ENCODE data around the gene RASAL2.
A peak's percentile ranks its signal among the peaks of the same experiment; 100 is the strongest.
"Not testable (repeated sequence)": the region's sequence is repeated elsewhere in the genome, so short reads cannot be mapped to it uniquely, and the experiment has no call there.

RASAL2 gene

DNA sequence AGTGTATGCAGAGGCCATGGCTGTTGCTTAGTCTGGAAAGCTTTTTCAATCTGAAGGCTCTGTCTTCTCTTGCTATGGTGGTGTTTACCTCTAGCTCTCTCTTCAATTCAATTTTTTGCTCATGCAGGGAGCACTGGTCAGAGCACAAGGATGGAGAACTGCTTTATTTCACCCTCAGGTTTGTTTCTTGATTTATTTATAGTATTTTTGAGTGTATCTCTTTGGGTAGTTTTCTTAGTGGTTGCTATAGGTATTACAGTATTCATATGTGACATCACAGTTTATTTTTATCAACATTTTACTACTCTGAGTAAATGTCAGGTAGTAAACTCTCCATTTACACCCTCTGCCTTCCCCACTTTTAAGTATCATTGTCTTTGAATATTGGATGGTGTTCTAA lies 147.9 kb downstream of the RASAL2 start:
- no peak for DNase-seq

DNA sequence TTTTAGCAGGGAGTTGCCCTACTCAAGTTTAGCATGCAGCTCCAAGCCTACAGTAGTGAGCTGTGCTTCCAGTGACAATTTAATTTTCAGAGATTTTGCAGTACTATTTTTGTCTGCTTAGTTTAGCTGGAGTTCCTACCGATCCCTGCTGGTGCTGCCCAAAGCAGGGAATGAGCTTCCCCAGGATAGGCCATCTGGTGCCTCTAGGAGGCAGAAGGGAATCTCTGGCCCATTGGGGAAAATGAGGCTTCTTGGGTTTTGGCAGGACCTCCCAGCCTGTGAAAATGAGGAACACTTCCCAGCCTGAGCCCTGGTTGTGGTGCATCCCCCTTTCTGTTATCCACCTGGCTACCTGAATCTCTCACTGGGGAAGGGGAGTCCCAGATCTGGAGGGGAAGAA lies 149.2 kb downstream of the RASAL2 start:
- DNase-seq, result no peak

DNA sequence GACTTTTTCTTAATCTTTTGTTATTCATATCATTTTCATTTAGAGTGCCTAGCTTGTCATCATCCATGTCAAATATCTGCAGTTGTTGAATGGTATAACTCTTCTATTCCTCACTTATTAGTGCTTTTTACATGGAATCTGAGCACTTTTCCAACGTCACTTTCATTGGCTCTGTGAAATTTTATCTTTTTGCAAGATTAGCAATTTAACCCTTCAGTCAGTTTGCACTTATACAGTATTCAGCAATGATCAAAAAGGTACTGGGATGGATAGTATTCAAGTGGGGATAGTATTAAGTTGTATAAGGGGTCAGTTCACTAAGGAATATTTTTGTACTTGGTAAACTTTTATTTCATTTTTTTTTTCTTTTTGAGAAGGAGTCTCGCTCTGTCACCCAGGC lies 150.0 kb downstream of the RASAL2 start:
- no peak for DNase-seq

DNA sequence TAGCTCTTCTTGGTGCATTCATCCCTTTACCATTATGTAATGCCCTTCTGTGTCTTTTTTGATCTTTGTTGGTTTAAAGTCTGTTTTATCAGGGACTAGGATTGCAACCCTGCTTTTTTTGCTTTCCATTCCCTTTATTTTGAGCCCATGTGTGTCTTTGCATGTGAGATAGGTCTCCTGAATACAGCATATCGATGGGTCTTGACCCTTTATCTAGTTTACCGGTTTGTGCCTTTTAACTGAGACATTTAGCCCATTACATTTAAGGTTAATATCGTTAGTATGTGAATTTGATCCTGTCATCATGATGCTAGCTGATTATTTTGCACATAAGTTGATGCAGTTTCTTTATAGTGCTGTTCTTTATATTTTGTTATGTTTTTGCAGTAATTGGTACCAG lies 154.4 kb downstream of the RASAL2 start:
- DNase-seq, result not testable (repeated sequence)

DNA sequence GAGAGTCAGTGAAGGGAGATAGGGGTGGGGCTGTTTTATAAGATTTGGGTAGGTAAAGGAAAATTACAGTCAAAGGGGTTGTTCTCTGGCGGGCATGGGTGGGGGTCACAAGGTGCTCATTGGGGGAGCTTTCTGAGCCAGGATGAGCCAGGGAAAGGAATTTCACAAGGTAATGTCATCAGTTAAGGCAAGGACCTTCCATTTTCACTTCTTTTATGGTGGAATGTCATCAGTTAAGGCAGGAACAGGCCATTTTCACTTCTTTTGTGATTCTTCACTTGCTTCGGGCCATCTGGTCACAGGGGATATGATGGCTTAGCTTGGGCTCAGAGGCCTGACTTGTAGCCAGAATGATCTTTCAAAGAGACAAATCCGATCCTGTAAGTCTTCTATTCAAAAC lies 159.7 kb downstream of the RASAL2 start:
- not testable (repeated sequence) for DNase-seq

DNA sequence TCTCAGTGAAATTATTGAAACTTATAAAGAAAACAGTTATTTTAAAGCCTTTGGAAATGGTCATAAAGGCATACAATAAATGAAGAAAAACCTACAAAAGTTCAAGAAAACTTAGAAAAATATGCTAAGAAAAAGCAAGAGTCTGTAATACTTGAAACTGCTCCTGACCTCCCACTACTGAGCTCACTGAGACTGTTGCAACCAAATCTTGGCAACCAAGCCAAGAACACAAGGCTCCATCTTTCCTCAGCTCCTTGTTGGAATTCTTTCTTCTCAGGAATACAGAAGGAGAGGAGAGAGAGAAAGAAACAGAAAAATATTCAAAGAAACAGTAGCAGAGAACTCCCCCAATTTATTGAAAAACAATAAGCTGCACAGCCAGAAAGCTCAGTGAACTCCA lies 160.5 kb downstream of the RASAL2 start:
- no peak for DNase-seq

DNA sequence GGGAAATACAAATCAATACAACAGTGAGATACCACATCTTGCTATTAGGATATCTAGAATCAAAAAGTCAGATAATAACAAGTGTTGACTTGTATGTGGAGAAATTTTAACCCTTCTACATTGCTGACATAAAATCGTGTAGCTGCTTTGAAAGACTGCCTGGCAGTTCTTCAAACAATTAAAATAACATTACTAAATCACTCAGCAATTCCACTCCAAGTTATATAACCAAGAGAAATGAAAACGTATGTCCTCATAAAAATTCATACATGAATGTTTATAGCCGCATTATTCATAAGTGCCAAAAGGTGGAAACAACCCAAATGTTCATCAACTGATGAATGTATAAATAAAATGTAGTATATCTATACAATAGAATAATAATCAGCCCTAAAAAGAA lies 164.6 kb downstream of the RASAL2 start:
- no peak for DNase-seq

DNA sequence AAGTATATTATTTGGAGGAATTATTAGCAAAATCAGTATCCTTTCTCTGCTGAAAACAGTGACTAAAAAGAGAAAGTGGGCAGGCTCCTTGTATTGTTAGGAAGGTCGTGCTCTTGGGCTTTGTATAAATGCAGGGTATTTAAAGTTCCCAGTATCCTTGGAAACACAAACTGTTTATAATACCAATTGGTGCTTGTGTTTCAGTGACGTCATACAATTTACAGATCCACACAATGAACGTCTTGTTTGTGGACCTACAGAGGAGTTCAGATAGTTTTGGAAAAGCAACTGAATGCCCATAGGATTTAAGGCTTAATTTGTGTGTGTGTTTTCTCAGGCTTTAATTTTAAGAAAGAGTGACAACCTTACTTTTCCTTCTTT lies 168.2 kb downstream of the RASAL2 start:
- DNase-seq, result peak; percentile 10

DNA sequence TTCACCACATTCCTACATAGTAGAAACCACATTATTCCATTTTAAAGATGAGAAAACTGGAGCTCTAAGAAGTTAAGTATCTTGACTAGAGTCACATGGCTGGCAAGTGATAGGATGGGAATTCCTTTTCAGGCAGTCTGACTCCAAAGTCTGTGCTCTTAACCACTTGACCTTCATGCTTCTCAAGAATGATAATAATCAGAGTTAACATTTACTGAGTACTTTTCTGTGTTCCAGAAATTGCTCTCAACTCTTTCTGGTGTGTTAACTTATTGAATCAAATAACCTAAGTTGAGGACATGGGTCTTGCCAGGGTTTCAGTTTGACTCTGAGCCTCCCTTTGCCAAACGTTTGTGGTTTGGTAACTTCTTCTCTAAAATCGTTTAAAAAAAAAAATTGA lies 169.4 kb downstream of the RASAL2 start:
- no peak for DNase-seq

DNA sequence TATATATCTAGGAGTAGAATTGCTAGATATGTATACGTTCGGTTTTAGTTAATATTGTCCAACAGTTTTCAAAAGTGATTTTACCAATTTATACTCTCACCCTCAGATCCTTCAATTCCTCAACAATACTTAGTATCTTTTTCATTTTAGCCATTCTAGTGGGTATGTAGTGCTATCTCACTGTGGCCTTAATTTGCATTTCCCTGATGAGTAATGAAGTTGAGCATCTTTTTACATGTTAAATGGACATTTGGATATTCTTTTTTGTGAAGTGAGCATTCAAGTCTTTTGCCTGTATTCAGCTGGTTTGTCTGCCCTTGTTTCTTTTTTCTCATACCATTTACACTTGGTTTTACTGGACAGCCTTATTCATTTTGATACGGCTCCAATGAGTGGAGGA lies 172.2 kb downstream of the RASAL2 start:
- DNase-seq, result no peak

DNA sequence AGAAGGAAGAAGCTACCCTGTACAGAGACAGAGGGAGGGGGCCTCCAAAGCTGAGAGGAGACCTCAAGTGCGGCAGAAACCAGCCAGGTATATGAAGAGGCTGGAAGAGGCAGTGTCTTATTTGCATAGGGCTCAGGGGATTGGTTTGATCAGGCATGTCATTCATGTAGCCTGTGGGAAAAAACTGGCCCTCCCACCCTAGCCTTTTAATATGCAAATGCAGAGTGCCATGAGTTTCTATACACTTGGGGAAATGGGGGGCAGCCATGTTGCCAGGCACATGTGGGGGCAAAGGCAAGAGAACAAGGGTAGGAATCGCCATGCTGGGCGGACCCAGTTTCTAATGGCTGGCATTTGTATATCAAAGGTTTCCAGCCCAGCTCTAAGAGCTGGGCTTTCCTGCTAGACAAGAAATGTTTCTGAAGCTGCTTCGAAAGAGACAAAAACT lies 172.7 kb downstream of the RASAL2 start:
- no peak for DNase-seq

DNA sequence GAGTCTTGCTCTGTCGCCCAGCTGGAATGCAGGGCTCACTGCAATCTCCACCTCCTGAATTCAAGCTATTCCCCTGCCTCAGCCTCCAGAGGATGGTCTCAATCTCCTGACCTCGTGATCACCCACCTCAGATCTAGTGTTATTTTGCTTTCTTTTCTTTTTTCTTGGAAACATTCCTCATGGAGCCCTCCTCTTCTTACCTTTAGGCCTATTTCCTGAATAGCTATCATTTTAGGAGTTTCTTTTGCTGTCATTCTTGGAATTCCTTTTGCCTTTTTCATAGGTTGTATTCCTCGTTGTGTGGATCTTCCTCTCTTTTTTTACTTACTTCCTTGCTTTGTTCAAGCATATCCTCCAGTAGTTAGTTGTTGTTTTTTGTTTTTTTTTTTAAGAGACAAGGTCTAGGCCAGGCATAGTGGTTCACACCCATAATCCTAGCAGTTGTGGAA lies 173.8 kb downstream of the RASAL2 start:
- no peak for DNase-seq

DNA sequence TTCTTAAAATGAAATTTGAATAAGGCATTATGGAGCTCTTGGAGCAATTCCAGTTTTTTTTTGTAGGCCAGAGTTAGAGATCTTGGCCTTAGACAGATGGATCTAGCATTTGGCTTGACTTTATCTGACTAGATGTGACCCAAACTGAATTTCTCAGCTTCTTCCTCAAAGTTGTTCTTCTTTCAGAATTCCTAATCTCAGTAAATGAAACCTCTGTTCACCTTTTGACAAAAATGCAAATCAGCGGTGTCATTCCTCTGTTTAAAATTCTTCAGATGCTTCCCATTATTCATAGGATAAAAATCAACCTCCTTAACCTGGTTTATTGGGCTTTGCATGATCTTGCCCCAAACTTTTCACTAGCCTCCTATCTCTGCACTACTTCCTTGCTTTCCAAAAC lies 177.6 kb downstream of the RASAL2 start:
- no peak for DNase-seq

DNA sequence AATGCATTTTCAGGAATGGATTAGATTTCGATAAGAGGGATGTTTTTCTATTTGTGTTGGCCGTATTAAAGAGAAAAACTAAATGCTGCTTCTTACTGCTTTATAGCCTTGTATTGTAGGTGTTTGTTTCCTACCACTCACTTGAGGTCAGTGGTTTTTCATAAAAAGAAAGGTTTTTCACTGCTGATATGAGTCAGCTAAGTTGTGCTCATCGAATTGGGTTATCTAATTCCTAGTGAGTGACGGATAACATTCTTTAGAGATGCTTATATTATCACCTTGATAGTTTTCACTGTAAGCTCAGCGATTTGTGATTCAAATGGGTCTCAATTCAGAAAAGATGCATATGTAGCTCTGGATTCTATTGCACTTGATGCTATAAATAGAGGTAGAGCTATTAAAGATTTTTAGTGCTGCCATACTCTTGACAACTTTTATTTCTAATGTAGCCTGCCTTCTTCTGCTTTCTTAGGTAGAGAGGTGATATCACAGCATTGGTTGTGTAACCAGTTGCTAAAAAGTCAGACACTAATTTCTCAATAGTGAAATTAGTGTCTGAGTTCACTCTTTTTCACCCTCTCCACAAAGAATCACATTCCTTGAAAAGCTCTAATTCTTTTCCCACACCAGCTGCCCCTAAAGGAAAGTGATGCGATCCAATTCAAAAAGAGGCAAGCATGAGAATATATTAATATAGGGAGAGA lies 180.0 kb downstream of the RASAL2 start:
- no peak for DNase-seq

DNA sequence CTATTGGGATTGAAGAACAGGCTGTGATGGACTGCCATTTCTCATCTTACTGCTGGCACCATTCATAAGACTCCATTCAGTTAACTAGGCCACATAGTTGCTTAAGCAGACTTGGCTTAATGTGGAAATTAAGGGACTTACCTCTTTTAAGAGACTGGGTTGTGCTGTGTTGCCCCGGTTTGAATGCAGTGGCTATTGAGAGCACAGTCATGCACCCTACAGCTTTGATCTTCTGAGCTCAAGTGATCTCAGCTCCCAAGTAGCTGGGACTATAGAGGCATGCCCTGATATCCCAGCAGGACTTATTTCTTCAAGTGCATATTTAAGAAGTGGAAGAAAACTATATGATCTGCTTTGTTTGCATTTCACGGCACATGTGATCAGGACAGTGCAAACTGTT lies 181.1 kb downstream of the RASAL2 start:
- DNase-seq, result no peak

DNA sequence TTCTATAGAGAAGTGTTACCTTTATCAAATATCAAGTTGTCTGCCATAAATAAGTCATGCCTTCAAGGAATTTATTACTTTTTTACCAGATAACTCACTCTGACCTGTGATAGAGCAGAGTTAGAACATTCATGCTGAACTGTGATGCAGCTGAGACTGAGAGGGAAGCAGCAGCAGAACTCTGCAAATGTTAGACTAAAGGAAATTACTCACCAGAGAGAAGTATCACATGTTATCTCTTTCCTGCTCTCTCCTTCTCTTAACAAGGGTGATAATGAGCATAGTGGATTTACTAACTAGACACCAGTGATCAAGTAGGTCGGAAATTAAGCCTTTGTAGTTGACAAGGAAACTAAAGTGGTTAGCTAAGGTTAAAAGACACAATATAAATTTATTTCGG lies 181.6 kb downstream of the RASAL2 start:
- DNase-seq, result no peak

DNA sequence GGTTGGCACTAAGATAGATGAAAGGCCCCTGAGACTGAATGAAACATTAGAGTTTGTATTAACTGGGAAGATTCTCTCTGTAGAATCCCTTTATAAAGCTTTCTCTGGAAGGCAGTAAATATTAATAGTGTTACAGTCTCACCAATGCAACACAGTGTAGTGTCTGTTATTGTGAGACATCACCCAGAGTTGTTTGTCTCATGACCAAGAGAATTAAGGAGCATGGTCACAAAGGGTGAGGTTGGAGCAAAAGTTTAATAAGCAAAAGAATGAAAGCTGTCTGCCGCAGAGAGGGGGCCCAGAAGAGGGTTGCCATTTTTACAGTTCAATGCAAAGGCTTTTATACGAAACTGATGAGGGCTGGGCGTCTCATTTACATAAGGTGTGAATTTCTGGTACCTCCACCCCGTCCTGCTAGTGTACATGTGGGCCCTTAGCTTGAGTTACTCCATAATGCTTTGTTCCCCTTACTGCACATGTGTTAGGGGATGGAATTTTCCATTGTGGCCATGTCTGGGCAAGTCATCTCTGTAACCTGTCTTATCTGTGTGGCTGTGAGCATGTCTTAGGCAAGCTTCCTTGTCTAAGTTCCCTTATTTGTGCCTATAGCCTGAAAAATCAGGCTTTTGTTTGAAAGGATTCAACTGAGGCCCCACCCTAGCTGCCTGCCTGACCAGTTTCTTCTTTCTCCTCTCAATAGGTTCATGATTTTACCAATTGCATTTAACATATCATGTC lies 184.1 kb downstream of the RASAL2 start:
- no peak for DNase-seq

DNA sequence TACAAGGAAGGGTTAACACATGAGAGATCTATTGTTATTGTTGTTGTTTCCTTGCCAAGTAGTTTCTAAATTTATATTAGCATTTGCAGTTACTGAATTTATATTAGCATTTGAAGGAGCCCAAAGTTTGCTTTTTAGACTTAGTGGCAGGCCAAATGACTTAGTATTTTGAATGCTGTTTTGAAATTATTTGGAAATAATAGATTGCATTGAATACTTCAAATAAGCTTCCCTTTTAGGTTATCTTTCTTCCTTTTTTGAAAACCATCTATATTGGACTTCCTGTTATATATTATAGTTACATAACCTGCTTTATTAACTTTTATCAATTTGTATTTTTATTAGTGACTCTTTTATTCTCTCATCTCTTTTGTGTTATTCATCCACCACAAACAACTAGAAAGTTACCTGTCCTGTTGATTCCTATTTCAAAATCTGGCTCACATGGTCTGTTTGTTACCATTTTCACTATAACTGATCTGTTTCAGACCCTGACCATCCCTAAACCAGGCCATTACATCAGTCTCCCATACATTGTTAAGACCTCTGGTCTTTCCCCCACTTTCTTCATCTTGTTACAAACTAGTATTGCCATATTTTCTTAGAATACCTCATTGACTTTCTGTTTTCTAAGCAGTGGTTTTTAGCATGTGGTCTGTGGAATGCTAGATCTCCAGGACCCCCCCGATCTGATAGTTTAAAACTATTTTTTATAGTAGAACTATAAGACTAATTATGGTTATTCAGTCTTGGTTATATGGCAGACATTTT lies 185.2 kb downstream of the RASAL2 start:
- DNase-seq, result no peak

DNA sequence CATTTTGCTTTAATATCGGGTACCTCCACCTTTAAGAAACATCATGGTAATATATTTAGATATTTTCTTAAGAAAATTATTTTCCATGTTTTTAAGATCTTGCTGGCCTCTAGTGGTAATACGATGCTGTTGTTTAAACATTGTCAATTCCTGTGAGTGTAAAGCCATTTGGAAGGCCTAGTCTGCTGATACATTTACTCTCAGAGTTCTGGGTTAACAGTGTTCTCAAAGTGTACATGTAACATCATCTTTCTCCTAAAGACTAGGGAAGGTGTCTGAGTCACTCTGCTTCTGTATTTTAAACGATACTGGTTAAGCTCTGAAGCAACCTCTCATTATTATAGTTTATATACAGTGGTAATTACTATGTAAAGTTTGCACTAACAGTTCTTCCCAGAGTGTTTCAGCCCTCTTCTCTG lies 189.1 kb downstream of the RASAL2 start:
- DNase-seq, result no peak

DNA sequence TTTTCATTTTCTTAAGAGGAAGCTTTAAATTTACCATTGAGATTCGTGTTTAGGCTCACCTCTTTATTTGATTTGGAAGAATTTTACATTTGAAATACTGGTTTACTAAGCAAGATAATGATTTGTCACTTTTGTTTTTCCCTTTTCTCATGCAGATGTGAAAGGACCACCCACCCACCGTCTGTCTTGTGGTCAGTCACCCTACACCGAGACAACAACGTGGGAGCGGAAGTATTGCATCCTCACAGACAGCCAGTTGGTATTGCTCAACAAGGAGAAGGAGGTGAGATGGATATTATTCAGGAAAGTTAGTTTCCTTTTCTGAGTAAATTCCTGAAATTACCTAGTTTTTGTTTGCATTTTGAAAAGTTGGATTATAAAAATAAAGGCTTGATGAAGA lies 189.5 kb downstream of the RASAL2 start:
- no peak for DNase-seq

DNA sequence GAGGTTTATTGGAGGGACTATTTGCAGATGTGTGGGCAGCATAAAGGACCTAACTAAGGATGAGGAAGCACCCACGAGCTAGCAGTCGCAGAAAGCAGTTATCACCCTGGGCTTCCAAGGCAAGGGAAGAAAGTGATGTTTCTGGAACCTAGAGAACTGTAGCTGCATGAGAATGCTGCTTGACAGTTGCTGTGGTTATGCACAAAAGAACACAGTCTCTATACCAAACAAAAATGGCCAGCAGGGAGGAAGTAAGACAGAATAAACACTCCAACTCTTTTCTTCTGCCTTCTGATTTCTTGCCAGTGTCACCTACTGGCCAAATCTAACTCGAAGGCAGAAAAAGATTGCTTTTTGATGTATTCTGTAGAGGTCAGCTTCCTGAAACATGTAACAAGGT lies 190.2 kb downstream of the RASAL2 start:
- DNase-seq, result no peak

DNA sequence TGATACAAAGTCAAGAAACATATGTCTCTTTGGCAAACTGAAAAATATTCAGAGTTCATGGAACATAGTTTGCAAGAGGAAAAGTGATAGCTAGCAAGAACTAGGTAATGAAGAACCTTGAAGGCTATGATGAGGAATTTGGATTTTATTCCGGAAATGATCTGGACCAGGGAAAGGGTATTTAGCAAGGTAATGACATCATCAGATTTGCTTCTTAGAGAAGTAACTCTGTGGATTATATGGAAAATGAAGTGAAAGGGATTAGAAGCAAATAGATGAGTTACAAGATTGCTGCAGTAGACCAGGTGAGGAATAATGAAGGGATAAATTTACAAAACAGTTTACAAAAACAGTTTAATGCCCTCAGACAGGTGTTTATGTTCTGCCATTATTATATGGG lies 197.3 kb downstream of the RASAL2 start:
- no peak for DNase-seq

DNA sequence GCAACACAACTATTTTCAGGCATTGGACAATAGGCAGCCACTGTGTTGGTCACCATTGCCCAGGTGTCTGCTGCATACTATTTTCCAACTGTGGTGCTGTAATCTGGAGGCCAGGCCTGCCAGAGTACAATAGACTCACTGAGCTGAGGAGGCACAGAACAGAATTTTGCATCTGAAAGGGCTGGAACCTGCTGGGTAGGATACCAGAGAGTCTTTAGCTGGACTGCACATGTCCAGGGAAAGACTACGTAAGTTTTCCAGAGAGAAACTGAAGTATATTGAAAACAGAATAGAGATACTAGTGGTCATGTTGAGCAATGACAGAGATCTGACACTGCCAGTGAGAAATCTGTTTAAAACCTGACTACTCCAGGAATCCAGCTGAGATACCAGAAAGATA lies 200.8 kb downstream of the RASAL2 start:
- peak; percentile 18 for DNase-seq

DNA sequence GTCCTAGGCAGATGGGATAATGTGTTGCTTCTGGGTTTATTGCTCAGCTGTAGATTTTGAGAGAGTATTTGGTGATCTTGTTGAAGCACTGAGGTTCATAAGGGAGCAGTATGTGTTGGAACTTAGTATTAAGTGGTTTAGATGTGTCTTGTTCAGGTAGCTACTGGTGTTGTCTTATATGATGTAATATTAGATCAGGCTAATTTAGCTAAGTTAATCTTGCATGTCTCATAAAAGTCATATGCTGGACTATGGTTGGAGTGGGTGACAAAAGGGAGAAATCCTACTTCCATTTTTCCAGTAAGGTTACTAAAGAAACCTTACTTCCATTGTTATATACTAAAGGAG lies 206.4 kb downstream of the RASAL2 start:
- no peak for DNase-seq
